Mesenchymal stem cell (in vitro differentiated cells and primary cell): Measurements from ENCODE around the gene TMSB4X.

Experiments used
- DNase-seq: peaks from one replicate; pipeline ENCODE4 v3.0.0-alpha.2; 2013
- H2AFZ ChIP-seq: one replicate; pipeline ENCODE4 v1.6.1; 2013; ENCODE audit warnings: low read depth, mild to moderate bottlenecking, control low read depth, inconsistent platforms, low read length, moderate library complexity
- H2AK5ac ChIP-seq: 2 replicates; pipeline ENCODE4 v1.6.1; 2013; ENCODE audit warnings: low read length, moderate library complexity, mild to moderate bottlenecking, inconsistent platforms; ENCODE audit not compliant: severe bottlenecking
- H2BK120ac ChIP-seq: one replicate; pipeline ENCODE4 v1.6.1; 2013; ENCODE audit warnings: low read depth, mild to moderate bottlenecking, inconsistent platforms, low read length, moderate library complexity
- H2BK12ac ChIP-seq, 2 experiments: one replicate each; pipeline ENCODE4 v1.6.1; 2013; ENCODE audit warnings: inconsistent platforms in 2 of 2, low read length in 2 of 2, mild to moderate bottlenecking in 2 of 2, moderate library complexity in 2 of 2, control low read depth in 1 of 2
- H2BK15ac ChIP-seq: one replicate; pipeline ENCODE4 v1.6.1; 2013; ENCODE audit warnings: mild to moderate bottlenecking, low read depth, inconsistent platforms; ENCODE audit not compliant: poor library complexity, severe bottlenecking
- H2BK5ac ChIP-seq: 2 replicates; pipeline ENCODE4 v1.6.1; 2013; ENCODE audit warnings: low read depth, mild to moderate bottlenecking, low read length, control low read depth, inconsistent platforms; ENCODE audit not compliant: poor library complexity, severe bottlenecking
- H3K14ac ChIP-seq, 2 experiments: one replicate each; pipeline ENCODE4 v1.6.1; 2013; ENCODE audit warnings: inconsistent platforms in 2 of 2, low read length in 2 of 2, control low read depth in 1 of 2, mild to moderate bottlenecking in 1 of 2, moderate library complexity in 1 of 2
- H3K18ac ChIP-seq, 2 experiments: one replicate each; pipeline ENCODE4 v1.6.1; 2013; ENCODE audit warnings: inconsistent platforms in 2 of 2, low read length in 2 of 2, control low read depth in 1 of 2, low read depth in 1 of 2, mild to moderate bottlenecking in 1 of 2
- H3K23ac ChIP-seq, 2 experiments: one replicate each; pipeline ENCODE4 v1.6.1; 2013; ENCODE audit warnings: inconsistent platforms in 2 of 2, low read length in 2 of 2, mild to moderate bottlenecking in 2 of 2, moderate library complexity in 2 of 2, control low read depth in 1 of 2
- H3K27ac ChIP-seq: 2 replicates; pipeline ENCODE4 v1.5.1; 2013; ENCODE audit warnings: mild to moderate bottlenecking, moderate library complexity, low read length, control low read depth, inconsistent platforms; ENCODE audit not compliant: poor library complexity, severe bottlenecking
- H3K27me3 ChIP-seq, 2 experiments: 2 replicates each; pipeline versions ENCODE4 v1.6.1 to v1.7.0; 2013; ENCODE audit warnings: low read length in 2 of 2, mild to moderate bottlenecking in 2 of 2, moderate library complexity in 2 of 2, control low read depth in 1 of 2, inconsistent platforms in 1 of 2; ENCODE audit not compliant: control insufficient read depth in 1 of 2, insufficient read depth in 1 of 2
- H3K36me3 ChIP-seq, 2 experiments: 2 replicates each; pipeline versions ENCODE4 v1.6.1 to v1.7.0; 2013; ENCODE audit warnings: low read length in 2 of 2, control low read depth in 1 of 2, inconsistent platforms in 1 of 2, low read depth in 1 of 2, mild to moderate bottlenecking in 1 of 2; ENCODE audit not compliant: insufficient read depth in 2 of 2, control insufficient read depth in 1 of 2
- H3K4ac ChIP-seq, 2 experiments: one replicate each; pipeline ENCODE4 v1.6.1; 2013; ENCODE audit warnings: inconsistent platforms in 2 of 2, low read length in 2 of 2, mild to moderate bottlenecking in 2 of 2, moderate library complexity in 2 of 2, control low read depth in 1 of 2, low read depth in 1 of 2
- H3K4me1 ChIP-seq: 2 replicates; pipeline ENCODE4 v1.6.1; 2013; ENCODE audit warnings: low read depth, low read length, control low read depth; ENCODE audit not compliant: control insufficient read depth, insufficient read depth
- H3K4me2 ChIP-seq: 2 replicates; pipeline ENCODE4 v1.6.1; 2013; ENCODE audit warnings: low read length, mild to moderate bottlenecking, inconsistent platforms; ENCODE audit not compliant: poor library complexity, severe bottlenecking
- H3K4me3 ChIP-seq, 2 experiments: 2 replicates each; pipeline versions ENCODE4 v1.5.1 to v1.7.0; 2013; ENCODE audit warnings: low read length in 2 of 2, mild to moderate bottlenecking in 2 of 2, control low read depth in 1 of 2, low read depth in 1 of 2; ENCODE audit not compliant: insufficient read depth in 1 of 2
- H3K79me1 ChIP-seq: replicated peaks from 2 replicates; pipeline ENCODE4 v1.6.1; 2013; ENCODE audit warnings: mild to moderate bottlenecking, control low read depth, low read length, inconsistent platforms; ENCODE audit not compliant: poor library complexity, severe bottlenecking
- H3K9ac ChIP-seq: 2 replicates; pipeline ENCODE4 v1.7.0; 2013; ENCODE audit warnings: mild to moderate bottlenecking, low read length, moderate library complexity
- H3K9me3 ChIP-seq: 2 replicates; pipeline ENCODE4 v1.7.0; 2013; ENCODE audit warnings: mild to moderate bottlenecking, low read length; ENCODE audit not compliant: control insufficient read depth
- H4K8ac ChIP-seq: one replicate; pipeline ENCODE4 v1.6.1; 2013; ENCODE audit warnings: inconsistent platforms, mild to moderate bottlenecking, low read length, moderate library complexity
- H4K91ac ChIP-seq: one replicate; pipeline ENCODE4 v1.6.1; 2013; ENCODE audit warnings: mild to moderate bottlenecking, low read length, inconsistent platforms
- WGBS: methylation state at CpG from one replicate; pipeline ENCODE4 v1.1.7; 2013; ENCODE audit warnings: mixed read lengths; 5-methylcytosine and 5-hydroxymethylcytosine counted together

Gene TMSB4X

DNA sequence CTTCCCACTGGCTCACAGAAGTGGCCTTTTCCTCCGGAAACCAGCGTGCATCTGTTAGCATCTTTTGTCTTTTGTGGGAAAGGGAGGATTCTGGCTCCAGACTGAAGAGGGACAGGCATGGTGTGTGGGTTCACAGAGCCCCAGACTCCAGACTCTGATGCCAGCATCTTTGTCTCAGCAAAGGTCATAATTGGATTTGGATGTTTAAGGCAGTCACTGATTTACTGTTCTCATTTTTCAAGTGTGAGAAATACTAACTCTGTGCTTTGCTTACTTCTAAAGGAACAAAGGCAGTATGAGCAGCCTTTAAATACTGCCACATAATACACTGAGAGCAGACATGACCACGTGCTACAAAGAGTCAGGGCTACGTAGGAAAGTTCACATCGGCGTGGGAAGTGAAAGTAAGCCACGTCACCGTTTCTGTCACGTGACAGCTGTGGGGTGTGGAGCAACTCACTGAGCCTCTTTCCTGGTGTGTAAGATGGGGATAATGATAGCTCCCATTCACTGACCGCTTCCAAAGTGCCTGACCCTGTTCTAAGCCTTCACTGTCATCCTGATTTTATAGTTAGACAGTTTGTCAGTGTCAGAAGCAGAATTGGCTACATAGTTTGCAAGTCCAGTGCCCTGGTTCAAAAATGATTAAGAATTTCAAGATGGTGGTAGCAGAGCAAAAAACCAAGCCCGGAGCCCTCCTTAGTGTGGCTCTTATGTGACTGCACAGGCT lies 24.8 kb upstream of the TMSB4X start:
- H2BK15ac ChIP-seq = no peak overlapping the region
- H4K8ac ChIP-seq = peak overlapping the region; percentile 29
- peak overlapping the region; percentile 53 for H4K91ac ChIP-seq
- H2AK5ac ChIP-seq = no peak overlapping the region
- peak overlapping the region in 1 of 2 experiments; percentile 63 for H2BK12ac ChIP-seq
- peak overlapping the region; percentile 57 for H2BK120ac ChIP-seq
- no peak overlapping the region for H3K23ac ChIP-seq
- no peaks in the 10 kb centered on the region for H3K79me1 ChIP-seq
- H3K36me3 ChIP-seq = no peaks in the 10 kb centered on the region
- 50% methylated on average over 2 of the region's 11 CpGs for WGBS
- no peak overlapping the region for H3K27ac ChIP-seq
- DNase-seq = peak; percentile 94
- H3K9ac ChIP-seq = peak overlapping the region; percentile 67
- no peak overlapping the region for H3K4me2 ChIP-seq
- H3K4ac ChIP-seq = peak overlapping the region; percentile 10 to 67
- H3K4me3 ChIP-seq = peak overlapping the region in 1 of 2 experiments; percentile 5
- H3K9me3 ChIP-seq = no peaks in the 10 kb centered on the region
- H3K18ac ChIP-seq = peak overlapping the region in 1 of 2 experiments; percentile 52
- H3K27me3 ChIP-seq = peaks cover 0 to 11% of the 10 kb centered on the region in 2 experiments
- no peak overlapping the region for H2AFZ ChIP-seq
- peak overlapping the region in 1 of 2 experiments; percentile 32 for H3K14ac ChIP-seq
- no peak overlapping the region for H2BK5ac ChIP-seq
- peaks cover 2% of the 10 kb centered on the region for H3K4me1 ChIP-seq

DNA sequence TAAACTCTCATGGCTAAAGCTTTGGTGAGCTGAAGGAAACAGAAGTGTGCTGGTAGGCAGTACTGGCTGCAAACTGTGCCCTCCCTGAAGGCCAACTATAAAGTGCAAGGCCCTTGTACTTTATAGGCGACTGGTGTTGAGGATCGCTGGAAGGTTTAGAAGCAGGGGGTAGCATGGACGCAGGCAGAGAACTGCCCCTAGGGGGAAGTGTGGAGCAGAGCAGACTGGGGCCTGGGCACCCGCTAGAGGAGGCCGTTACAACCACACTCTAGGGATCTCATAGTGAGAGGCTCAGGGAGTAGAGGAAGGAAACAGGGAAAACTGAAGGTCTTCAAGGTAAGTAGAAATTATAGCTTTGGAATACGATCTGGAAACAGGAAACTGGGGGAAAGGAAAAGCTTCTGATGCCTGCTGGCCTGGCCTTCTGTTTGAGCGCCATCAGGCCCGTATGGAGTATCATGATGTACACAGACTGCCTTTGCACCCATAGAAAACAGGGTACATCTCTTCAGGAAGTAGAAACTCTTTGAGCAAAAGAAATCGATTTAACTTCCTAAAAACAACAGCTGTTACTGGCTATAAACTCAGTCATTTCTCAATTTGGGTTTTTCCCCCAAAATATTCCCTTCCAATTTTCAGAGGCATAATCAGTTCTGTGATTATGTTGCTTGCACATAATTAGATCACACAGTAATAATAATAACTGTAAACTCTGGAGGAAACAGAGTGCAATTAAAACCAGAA lies 23.9 kb upstream of the TMSB4X start:
- Histone ChIP-seq H3K36me3 (no peaks in the 10 kb centered on the region), H3K79me1 (no peaks in the 10 kb centered on the region), H3K27ac (no peak overlapping the region), H3K9me3 (no peaks in the 10 kb centered on the region), H4K8ac (peak overlapping the region; percentile 60), H3K27me3 (peaks cover 0 to 6% of the 10 kb centered on the region in 2 experiments), H3K18ac (peak overlapping the region in 1 of 2 experiments; percentile 64), H3K4me3 (no peak overlapping the region), H3K4ac (no peak overlapping the region), H2BK15ac (no peak overlapping the region), H3K23ac (no peak overlapping the region), H2AK5ac (peak overlapping the region; percentile 42), H4K91ac (peak overlapping the region; percentile 72), H3K4me2 (no peak overlapping the region), H2BK120ac (peak overlapping the region; percentile 49), H3K9ac (peak overlapping the region; percentile 16), H2BK12ac (peak overlapping the region in 1 of 2 experiments; percentile 84), H2AFZ (no peak overlapping the region), H3K4me1 (peaks cover 5% of the 10 kb centered on the region), H2BK5ac (no peak overlapping the region), H3K14ac (no peak overlapping the region)
- DNase-seq = no peak
- 66% methylated on average over 9 of the region's 9 CpGs for WGBS

DNA sequence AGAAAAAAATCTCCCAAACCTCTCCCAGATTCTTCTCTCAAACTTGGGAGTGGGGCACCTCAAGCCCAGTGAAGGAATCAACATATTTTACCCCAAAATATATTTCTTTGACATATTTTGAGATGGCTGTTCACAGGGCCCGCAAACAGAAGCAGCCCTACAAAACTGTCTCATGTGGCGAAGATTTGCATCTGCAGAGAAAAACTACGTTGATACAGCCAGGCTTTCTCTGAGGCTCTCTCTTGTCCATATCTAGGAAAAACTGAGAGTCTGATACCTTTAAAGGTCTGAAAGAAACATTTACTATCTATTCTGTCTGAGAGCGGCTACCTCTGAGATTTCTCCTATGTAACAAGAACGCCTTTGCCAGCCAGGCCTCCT lies 23.3 kb upstream of the TMSB4X start:
- no peak overlapping the region for H2BK5ac ChIP-seq
- H3K27ac ChIP-seq = no peak overlapping the region
- peaks cover 9% of the 10 kb centered on the region for H3K4me1 ChIP-seq
- no peak overlapping the region for H3K4me3 ChIP-seq
- H2AFZ ChIP-seq = no peak overlapping the region
- H3K79me1 ChIP-seq = no peaks in the 10 kb centered on the region
- H3K9me3 ChIP-seq = no peaks in the 10 kb centered on the region
- H3K23ac ChIP-seq = no peak overlapping the region
- H2BK120ac ChIP-seq = no peak overlapping the region
- no peaks in the 10 kb centered on the region for H3K36me3 ChIP-seq
- WGBS = 100% methylated on average over 4 of the region's 5 CpGs
- H3K4ac ChIP-seq = no peak overlapping the region
- H2AK5ac ChIP-seq = no peak overlapping the region
- no peak overlapping the region for H3K9ac ChIP-seq
- H4K91ac ChIP-seq = no peak overlapping the region
- H3K14ac ChIP-seq = no peak overlapping the region
- DNase-seq = no peak
- no peak overlapping the region for H3K18ac ChIP-seq
- no peak overlapping the region for H2BK15ac ChIP-seq
- no peak overlapping the region for H4K8ac ChIP-seq
- H3K27me3 ChIP-seq = peaks cover 0 to 6% of the 10 kb centered on the region in 2 experiments
- no peak overlapping the region for H3K4me2 ChIP-seq
- H2BK12ac ChIP-seq = no peak overlapping the region

DNA sequence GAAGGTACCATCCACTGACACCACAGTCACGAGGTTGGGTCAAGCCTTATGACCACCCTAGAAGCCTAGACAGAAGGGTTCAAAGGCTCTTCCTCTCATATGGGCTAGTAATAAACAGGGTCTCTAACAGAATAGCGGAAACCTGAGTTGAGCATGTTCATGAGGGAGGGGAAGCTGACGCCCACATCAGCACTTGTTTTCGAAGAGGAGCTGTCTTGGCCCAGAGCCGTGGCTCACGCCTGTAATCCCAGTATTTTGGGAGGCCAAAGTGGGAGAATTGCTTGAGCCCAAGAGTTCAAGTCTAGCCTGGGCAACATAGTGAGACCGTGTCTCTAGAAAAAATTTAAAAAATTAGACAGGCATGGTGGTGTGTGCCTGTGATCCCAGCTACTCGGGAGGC lies 21.5 kb upstream of the TMSB4X start:
- Histone ChIP-seq H3K9ac (no peak overlapping the region), H4K91ac (no peak overlapping the region), H2BK15ac (no peak overlapping the region), H2BK12ac (peak overlapping the region; percentile 39 to 63), H2BK5ac (no peak overlapping the region), H3K27me3 (peaks cover 0 to 5% of the 10 kb centered on the region in 2 experiments), H3K4ac (no peak overlapping the region), H3K23ac (no peak overlapping the region), H2AK5ac (no peak overlapping the region), H3K27ac (no peak overlapping the region), H3K79me1 (no peaks in the 10 kb centered on the region), H4K8ac (no peak overlapping the region), H3K14ac (no peak overlapping the region), H2AFZ (no peak overlapping the region), H3K4me1 (peaks cover 7% of the 10 kb centered on the region), H3K9me3 (no peaks in the 10 kb centered on the region), H3K18ac (no peak overlapping the region), H2BK120ac (no peak overlapping the region), H3K36me3 (no peaks in the 10 kb centered on the region), H3K4me2 (no peak overlapping the region), H3K4me3 (no peak overlapping the region)
- DNase-seq = no peak
- WGBS = 99% methylated on average over 8 of the region's 8 CpGs
